Measurements from ENCODE around the gene DDI2.
A peak's percentile ranks its signal among the peaks of the same experiment; 100 is the strongest.

Gene DDI2

GRCh38 chr1:15676688-15677661 lies 59.7 kb downstream of the DDI2 start:
- H3K4me3 ChIP-seq (ENCODE audit: control insufficient read depth, low read depth, low read length) = no peak overlapping the region
- no peak for DNase-seq (ENCODE audit: low read depth)
- TF ChIP-seq CTCF (IDR thresholded peaks at IDR 0.05; ENCODE audit: control insufficient read depth, insufficient read depth, low read depth, low read length, missing control alignments) = no peak

- TF ChIP-seq CTCF (IDR thresholded peaks at IDR 0.05; ENCODE audit: control insufficient read depth, insufficient read depth, low read depth, low read length, missing control alignments) = no peak
- peak; percentile 33 for DNase-seq (ENCODE audit: low read depth)
- no peak overlapping the region for H3K4me3 ChIP-seq (ENCODE audit: control insufficient read depth, low read depth, low read length)
These were observed 61.3 kb downstream of the DDI2 start for GRCh38 chr1:15678578-15678977.

DNA sequence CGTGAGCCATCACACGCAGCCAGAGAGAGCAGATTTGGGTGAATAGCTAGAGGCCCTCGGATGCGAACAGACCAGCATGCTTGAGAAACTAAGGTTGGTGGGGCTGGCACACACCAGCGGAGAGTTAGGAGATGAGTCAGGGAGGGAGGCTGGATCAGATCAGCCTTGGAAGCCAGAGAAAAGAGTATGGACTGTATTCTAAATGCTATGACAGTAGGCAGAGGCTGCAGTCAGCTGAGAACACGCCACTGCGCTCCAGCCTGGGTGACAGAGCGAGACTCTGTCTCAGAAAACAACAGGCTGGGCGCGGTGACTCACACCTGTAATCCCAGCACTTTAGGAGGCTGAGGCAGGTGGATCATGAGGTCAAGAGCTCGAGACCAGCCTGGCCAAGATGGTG lies 62.9 kb downstream of the DDI2 start:
- no peak for TF ChIP-seq CTCF (IDR thresholded peaks at IDR 0.05; ENCODE audit: control insufficient read depth, insufficient read depth, low read depth, low read length, missing control alignments)
- H3K4me3 ChIP-seq (ENCODE audit: control insufficient read depth, low read depth, low read length) = no peak overlapping the region
- DNase-seq (ENCODE audit: low read depth) = peak; percentile 65

GRCh38 chr1:15680561-15681348 lies 63.5 kb downstream of the DDI2 start:
- no peak overlapping the region for H3K4me3 ChIP-seq (ENCODE audit: control insufficient read depth, low read depth, low read length)
- DNase-seq (ENCODE audit: low read depth) = peak; percentile 92
- no peak for TF ChIP-seq CTCF (IDR thresholded peaks at IDR 0.05; ENCODE audit: control insufficient read depth, insufficient read depth, low read depth, low read length, missing control alignments)

GRCh38 chr1:15681349-15682292 lies 64.4 kb downstream of the DDI2 start:
- no peak for TF ChIP-seq CTCF (IDR thresholded peaks at IDR 0.05; ENCODE audit: control insufficient read depth, insufficient read depth, low read depth, low read length, missing control alignments)
- no peak for DNase-seq (ENCODE audit: low read depth)
- H3K4me3 ChIP-seq (ENCODE audit: control insufficient read depth, low read depth, low read length) = no peak overlapping the region

- H3K4me3 ChIP-seq (ENCODE audit: control insufficient read depth, low read depth, low read length) = no peak overlapping the region
- no peak for TF ChIP-seq CTCF (IDR thresholded peaks at IDR 0.05; ENCODE audit: control insufficient read depth, insufficient read depth, low read depth, low read length, missing control alignments)
- no peak for DNase-seq (ENCODE audit: low read depth)
These were observed 65.7 kb downstream of the DDI2 start for GRCh38 chr1:15682936-15683341.
